D721Med (cell line): ENCODE measurements around the gene CCL24.
"Not testable (repeated sequence)": the region's sequence is repeated elsewhere in the genome, so short reads cannot be mapped to it uniquely, and the experiment has no call there.

Experiments
- DNase-seq: peaks from one replicate; pipeline ENCODE4 v3.0.0; 2011; ENCODE audit warnings: low spot score; ENCODE audit not compliant: insufficient read length
- FAIRE-seq: peaks from 2 replicates; lab custom pipeline; 2011; peaks lifted over from hg19 to GRCh38; lab: Jason Lieb, UNC
- TF ChIP-seq, protein P1 (sequence below): IDR thresholded peaks from 2 replicates; pipeline ENCODE4 v1.5.1; 2012; ENCODE audit warnings: mild to moderate bottlenecking, control low read depth; ENCODE audit not compliant: insufficient read depth; ENCODE audit errors: missing control alignments

CCL24 gene

DNA sequence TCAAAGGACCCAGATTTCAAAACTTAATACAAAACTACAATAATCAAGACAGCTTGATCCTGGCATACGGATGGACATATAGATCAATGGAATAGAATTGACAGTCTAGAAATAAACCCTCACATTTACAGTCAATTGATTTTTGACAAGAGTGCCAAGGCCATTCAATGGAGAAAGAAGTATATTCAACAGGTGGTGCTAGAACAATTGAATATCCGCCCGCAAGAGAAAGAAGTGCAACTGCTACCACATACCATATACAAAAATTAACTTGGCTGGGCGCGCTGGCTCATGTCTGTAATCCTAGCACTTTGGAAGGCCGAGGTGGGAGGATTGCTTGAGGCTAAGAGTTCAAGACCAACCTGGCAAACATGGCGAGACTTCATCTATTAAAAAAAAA, 23.2 kb upstream of the CCL24 start:
- DNase-seq (no peak), FAIRE-seq (no peak)
- TF ChIP-seq, protein P1, sequence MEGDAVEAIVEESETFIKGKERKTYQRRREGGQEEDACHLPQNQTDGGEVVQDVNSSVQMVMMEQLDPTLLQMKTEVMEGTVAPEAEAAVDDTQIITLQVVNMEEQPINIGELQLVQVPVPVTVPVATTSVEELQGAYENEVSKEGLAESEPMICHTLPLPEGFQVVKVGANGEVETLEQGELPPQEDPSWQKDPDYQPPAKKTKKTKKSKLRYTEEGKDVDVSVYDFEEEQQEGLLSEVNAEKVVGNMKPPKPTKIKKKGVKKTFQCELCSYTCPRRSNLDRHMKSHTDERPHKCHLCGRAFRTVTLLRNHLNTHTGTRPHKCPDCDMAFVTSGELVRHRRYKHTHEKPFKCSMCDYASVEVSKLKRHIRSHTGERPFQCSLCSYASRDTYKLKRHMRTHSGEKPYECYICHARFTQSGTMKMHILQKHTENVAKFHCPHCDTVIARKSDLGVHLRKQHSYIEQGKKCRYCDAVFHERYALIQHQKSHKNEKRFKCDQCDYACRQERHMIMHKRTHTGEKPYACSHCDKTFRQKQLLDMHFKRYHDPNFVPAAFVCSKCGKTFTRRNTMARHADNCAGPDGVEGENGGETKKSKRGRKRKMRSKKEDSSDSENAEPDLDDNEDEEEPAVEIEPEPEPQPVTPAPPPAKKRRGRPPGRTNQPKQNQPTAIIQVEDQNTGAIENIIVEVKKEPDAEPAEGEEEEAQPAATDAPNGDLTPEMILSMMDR: no peak

DNA sequence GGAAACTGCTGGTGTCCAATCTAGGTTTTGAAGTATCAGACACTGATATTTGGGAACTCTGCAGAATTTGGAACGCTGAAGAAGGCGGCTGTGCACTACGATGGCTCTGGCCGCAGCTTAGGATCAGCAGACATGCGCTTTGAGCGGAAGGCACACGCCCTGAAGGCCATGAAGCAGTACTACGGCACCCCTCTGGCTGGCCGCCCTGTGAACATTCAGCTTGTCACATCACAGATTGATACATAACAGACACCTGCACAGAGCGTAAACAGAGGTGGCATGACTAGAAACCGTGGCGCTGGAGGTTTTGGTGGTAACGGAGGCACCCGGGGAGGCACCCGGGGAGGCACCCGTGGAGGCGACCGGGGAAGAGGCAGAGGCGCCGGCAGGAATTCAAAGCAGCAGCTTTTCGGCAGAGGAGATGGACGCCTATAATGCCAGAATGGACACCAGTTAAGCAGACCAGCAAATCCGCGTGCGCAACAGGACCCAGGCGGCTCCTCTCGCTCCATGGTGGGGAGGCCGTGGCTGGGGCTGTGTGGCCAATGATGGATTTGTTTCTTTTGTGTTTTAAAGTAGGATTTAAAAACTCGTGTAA, 22.2 kb upstream of the CCL24 start:
- TF ChIP-seq, protein P1: no peak
- DNase-seq: no peak
- FAIRE-seq: no peak

DNA sequence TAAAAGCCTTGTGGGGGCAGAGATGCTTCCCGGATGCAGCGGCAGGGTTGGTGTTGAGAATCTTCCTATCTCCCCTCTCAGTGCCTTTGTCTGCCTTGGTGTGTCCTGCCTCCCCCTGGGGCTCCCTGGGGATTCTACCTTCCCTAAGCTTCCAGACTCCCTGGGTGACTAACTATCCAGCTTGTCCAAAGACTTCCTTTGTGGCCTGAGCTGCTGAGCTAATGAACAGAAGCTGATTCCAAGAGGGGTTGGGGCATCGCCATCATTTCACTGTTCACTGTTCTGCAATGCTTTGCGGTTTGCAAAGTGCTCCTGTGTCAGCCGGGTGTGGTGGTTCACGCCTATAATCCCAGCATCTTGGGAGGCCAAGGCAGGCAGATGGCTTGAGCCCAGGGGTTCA, 20.1 kb upstream of the CCL24 start:
- FAIRE-seq, DNase-seq: not testable (repeated sequence)

DNA sequence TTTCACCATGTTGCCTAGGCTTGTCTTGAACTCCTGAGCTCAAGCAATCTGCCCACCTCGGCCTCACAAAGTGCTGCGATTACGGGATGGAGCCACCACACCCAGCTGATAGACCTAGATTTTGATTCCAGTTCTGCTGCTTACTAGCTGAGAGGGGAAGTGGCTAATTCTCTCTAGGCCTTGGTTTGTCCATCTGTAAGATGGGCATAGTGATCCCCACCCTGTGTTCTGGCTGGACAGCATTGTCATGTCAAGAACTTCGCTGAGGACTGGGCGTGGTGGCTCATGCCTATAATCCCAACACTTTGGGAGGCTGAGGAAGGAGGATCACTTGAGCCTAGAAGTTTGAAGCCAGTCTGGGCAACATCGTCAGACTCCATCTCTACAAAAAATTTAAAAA, 17.4 kb upstream of the CCL24 start:
- DNase-seq: no peak
- TF ChIP-seq, protein P1: no peak
- no peak for FAIRE-seq

DNA sequence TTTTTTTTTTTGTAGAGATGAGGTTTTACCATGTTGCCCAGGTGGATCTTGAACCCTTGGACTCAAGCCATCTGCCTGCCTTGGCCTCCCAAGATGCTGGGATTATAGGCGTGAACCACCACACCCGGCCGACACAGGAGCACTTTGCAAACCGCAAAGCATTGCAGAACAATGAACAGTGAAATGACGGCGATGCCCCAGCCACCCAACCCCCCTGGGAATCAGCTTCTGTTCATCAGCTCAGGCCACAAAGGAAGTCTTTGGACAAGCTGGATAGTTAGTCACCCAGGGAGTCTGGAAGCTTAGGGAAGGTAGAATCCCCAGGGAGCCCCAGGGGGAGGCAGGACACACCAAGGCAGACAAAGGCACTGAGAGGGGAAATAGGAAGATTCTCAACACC, 16.1 kb upstream of the CCL24 start:
- FAIRE-seq, DNase-seq: not testable (repeated sequence)

DNA sequence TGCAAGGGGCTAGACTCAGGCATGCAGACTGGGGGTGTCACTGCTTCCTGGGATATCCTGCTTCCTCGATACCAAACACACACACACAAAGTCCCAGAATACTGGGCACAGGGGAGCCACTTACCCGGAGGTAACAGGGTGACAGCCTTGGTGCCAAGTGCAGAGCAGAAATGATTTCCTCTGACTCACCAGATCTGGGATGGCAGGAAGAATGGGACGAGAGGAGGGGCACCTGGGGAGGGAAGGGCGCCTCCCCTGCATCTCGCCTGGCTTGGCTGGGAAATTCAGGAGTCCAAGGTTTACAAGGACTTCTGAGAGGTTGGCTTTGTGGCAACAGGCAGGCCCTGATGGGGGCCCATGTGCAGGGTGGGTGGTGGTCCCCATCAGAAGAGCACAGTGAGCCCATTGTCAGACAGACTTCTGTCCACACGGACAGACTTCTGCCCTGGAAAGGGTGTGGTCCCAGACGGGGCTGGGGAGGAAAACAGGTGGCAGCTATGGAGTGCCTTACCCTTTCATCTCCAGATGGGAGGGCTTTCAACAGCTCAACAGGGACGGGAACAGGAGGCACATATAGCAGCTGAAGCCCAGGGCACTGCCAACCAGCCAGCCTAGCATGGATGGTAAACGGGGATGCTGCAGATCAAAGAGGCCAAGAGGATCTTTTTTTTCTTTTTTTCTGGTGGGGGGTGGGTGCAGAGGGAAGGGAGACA, 9.7 kb upstream of the CCL24 start:
- no peak for DNase-seq
- TF ChIP-seq, protein P1: no peak
- no peak for FAIRE-seq

DNA sequence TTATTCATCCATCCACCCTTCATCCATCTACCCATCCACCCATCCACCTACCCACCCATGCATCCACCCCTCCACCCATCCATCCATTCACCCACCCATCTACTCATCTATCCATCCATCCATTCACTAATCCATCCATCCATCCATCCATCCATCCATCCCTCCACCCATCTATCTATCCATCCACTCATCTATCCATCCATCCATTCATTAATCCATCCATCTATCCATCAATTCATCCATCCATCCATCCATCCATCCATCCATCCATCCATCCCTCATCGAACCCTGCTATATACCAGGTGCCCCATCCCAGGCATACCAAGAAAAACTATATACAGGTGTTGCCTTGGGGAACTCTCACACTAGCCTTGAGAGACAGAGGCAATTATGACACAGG, 7.1 kb upstream of the CCL24 start:
- no peak for FAIRE-seq
- DNase-seq: no peak
- TF ChIP-seq, protein P1: no peak

DNA sequence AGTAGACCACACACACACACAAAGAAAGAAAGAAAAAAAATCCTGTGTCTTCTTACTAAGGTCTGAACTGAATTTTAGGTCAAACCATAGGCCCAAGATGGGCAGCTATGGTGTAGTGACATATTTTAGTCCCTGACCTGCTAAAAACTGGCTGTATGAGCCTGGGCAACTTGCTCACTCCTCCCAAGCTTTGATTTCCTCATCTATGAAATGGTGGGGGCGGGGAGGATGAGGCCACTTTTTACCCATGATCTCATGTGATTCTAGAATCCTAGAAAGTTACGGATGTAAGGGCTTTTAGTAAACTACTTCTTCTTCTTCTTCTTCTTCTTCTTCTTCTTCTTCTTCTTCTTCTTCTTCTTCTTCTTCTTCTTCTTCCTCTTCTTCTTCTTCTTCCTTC, 6.1 kb upstream of the CCL24 start:
- TF ChIP-seq, protein P1: no peak

More for the DNA sequence above, 6.1 kb upstream of the CCL24 start:
- FAIRE-seq (no peak), DNase-seq (no peak)
